NT2/D1 (cell line): Measurements from ENCODE around the gene ANKRD61.
"Not testable (repeated sequence)": the region's sequence is repeated elsewhere in the genome, so short reads cannot be mapped to it uniquely, and the experiment has no call there.

Experiments used
- DNase-seq: peaks from one replicate; pipeline ENCODE4 v3.0.0-alpha.2; 2011; ENCODE audit warnings: low read depth, low spot score
- H3K27me3 ChIP-seq: 2 replicates; pipeline ENCODE4 v1.6.0; 2011; ENCODE audit warnings: mild to moderate bottlenecking; ENCODE audit not compliant: insufficient read length, insufficient read depth
- H3K36me3 ChIP-seq: 2 replicates; pipeline ENCODE4 v1.6.1; 2011; ENCODE audit warnings: mild to moderate bottlenecking, low read length, mixed read lengths; ENCODE audit not compliant: insufficient read depth, insufficient read length
- H3K4me1 ChIP-seq: 2 replicates; pipeline ENCODE4 v1.5.1; 2011; ENCODE audit not compliant: insufficient read depth, insufficient read length
- H3K4me3 ChIP-seq: 2 replicates; pipeline ENCODE4 v1.5.1; 2011; ENCODE audit warnings: low read depth; ENCODE audit not compliant: insufficient read length
- H3K9ac ChIP-seq: 2 replicates; pipeline ENCODE4 v1.6.0; 2011; ENCODE audit warnings: low read depth; ENCODE audit not compliant: insufficient read length
- H3K9me3 ChIP-seq: 2 replicates; pipeline ENCODE4 v1.5.1; 2011; ENCODE audit warnings: mild to moderate bottlenecking, low read length; ENCODE audit not compliant: insufficient read depth
- SUZ12 ChIP-seq: IDR thresholded peaks from 2 replicates; pipeline ENCODE4 v1.6.1; 2011; ENCODE audit not compliant: insufficient read length, insufficient read depth; ENCODE audit errors: extremely low read depth
- YY1 ChIP-seq: IDR thresholded peaks from 2 replicates; pipeline ENCODE4 v1.6.1; 2011; ENCODE audit not compliant: insufficient read length, insufficient read depth
- ZNF274 ChIP-seq: IDR thresholded peaks from 2 replicates; pipeline ENCODE4 v1.6.1; 2011; ENCODE audit warnings: mild to moderate bottlenecking, low read depth, low read length

ANKRD61 gene

DNA sequence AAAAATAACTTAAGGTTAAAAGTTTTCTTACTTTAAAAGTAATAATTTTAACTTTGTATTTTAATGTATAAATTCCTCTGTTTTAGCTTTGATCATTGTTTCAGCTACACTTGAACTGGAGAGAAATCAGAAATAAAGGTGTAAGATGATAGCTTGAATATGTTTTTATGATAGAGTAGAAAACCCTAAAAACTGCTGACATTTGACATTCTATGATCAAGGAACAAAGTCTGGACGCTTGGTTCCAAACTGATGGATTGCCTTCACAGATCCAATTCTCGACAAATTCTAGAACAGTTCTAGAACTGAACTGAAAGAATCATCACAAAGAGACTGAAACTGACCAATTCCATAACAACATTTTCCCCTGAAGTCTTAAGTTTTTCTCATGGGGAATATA, at the start of gene ANKRD61:
Gene ANKRD61 (plus strand): TSS at position 389 of the 400 bp plus-strand sequence. CDS start 0 bp downstream, at position 389.
- no peak within 1 kb of the TSS for H3K4me3 ChIP-seq
- no peak for DNase-seq
- H3K4me1 ChIP-seq: peaks cover 4% of the 10 kb centered on the region
- TF ChIP-seq ZNF274 (no peak), YY1 (no peak), SUZ12 (no peak)
- peaks cover 88% of the 10 kb centered on the region for H3K36me3 ChIP-seq
- H3K27me3 ChIP-seq: no peaks in the 10 kb centered on the region
- no peaks in the 10 kb centered on the region for H3K9me3 ChIP-seq
- no peak within 1 kb of the TSS for H3K9ac ChIP-seq

DNA sequence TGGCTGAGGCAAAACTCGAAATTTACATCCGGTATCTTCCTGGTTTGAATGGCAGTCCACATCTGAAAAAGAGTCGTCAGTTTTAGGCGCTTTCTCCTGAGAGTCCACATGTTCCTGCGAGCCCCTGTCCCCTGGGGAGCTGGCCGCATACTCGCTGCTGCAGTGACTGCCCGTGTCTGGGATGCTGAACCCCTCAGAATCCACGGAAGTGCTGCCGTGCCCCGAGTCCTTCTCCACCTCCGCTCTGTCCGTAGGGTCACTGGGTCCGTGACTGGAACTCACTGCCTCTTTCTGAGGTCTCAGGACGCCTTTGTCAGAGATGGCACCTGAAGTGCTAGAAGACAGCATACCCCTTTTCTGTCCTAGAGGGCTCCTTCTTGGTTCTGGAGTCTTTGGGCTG, 44.1 kb upstream of the ANKRD61 start:
- not testable (repeated sequence) for DNase-seq, H3K4me3 ChIP-seq, H3K9me3 ChIP-seq, H3K4me1 ChIP-seq, H3K9ac ChIP-seq, H3K27me3 ChIP-seq
- peaks cover 51% of the 10 kb centered on the region for H3K36me3 ChIP-seq

DNA sequence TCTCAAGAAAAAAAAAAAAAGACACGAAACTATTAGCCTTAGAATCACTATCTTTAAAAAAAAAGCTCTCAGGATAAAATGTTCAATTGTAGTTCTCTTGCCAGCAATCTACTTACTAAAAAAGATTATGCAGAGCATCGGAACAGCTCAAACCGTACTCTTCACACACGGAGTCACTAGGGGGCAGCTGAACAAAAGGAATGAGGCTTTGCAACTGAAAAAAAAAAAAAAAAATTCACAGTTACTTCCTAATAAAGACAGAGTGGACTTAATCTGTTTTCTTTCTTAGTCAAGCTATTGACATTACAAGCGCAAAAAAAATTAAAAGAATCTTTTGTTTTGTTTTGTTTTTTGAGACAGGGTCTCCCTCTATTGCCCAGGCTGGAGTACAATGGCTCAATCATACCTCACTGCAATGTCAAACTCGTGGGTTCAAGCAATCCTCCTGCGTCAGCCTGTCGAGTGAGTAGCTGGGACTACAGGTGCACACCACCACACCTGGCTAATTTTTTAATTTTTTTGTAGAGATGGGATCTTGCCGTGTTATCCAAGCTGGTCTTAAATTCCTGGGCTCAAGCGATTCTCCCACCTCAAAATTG, 33.9 kb upstream of the ANKRD61 start:
- Histone ChIP-seq H3K27me3 (no peaks in the 10 kb centered on the region), H3K4me3 (no peak overlapping the region), H3K36me3 (peaks cover 66% of the 10 kb centered on the region), H3K9ac (no peak overlapping the region), H3K9me3 (no peaks in the 10 kb centered on the region), H3K4me1 (no peaks in the 10 kb centered on the region)
- no peak for TF ChIP-seq SUZ12
- TF ChIP-seq ZNF274: no peak
- TF ChIP-seq YY1: no peak
- peak; percentile 32 for DNase-seq

DNA sequence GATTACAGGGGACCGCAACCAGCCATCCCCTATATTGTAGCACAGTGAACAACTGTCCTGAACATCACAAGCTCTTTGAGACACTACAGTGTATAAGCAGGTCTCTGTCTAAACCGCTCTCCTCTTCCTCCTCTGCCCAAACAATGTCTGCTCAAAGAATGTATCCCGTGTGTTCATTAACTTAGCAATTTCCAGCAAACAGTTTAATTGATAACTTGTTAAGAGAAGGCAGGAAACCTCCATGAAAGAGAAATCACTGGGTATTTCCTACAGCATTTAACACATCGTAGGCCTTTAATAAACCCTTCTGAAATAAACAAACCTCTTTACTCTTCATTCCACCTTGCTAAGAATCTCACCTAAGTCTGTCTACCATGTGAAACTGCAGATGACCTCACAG, 23.8 kb upstream of the ANKRD61 start:
- no peak overlapping the region for H3K4me3 ChIP-seq
- H3K9ac ChIP-seq: no peak overlapping the region

DNA sequence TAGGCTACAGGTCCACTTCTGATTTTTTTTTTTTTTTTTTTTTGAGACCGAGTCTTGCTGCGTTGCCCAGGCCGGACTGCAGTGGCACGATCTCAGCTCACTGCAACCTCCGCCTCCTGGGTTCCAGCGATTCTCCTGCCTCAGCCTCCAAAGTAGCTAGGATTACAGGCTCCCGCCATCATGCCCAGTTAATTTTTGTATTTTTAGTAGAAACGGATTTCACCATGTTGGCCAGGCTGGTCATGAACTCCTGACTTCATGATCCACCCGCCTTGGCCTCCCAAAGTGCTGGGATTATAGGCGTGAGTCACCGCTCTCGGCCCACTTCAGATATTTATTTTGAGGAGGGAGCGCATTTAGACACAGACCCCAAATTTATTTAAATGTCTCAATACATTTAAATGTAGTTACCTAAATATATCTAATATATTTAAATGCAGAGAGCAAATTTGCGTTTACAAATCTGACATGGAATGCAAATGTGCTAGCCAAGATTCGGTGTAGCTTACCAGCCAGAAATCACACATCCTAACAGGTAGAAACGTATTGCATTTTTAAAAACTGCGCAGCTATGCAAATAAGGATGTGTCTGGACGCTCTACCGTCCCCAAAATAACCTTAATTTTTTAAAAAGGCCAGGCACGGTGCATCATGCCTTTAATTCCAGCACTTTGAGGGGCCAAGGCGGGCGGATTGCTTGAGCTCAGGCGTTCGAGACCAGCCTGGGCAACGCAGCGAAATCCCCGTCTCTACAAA, 23.2 kb upstream of the ANKRD61 start:
- peak overlapping the region; percentile 97 for H3K9ac ChIP-seq
- DNase-seq, H3K4me1 ChIP-seq: not testable (repeated sequence)

More for the DNA sequence above, 23.8 kb upstream of the ANKRD61 start:
- Histone ChIP-seq H3K36me3 (peaks cover 38% of the 10 kb centered on the region), H3K4me1 (no peaks in the 10 kb centered on the region), H3K9me3 (no peaks in the 10 kb centered on the region), H3K27me3 (no peaks in the 10 kb centered on the region)
- TF ChIP-seq SUZ12 (no peak), YY1 (no peak), ZNF274 (no peak)
- no peak for DNase-seq

DNA sequence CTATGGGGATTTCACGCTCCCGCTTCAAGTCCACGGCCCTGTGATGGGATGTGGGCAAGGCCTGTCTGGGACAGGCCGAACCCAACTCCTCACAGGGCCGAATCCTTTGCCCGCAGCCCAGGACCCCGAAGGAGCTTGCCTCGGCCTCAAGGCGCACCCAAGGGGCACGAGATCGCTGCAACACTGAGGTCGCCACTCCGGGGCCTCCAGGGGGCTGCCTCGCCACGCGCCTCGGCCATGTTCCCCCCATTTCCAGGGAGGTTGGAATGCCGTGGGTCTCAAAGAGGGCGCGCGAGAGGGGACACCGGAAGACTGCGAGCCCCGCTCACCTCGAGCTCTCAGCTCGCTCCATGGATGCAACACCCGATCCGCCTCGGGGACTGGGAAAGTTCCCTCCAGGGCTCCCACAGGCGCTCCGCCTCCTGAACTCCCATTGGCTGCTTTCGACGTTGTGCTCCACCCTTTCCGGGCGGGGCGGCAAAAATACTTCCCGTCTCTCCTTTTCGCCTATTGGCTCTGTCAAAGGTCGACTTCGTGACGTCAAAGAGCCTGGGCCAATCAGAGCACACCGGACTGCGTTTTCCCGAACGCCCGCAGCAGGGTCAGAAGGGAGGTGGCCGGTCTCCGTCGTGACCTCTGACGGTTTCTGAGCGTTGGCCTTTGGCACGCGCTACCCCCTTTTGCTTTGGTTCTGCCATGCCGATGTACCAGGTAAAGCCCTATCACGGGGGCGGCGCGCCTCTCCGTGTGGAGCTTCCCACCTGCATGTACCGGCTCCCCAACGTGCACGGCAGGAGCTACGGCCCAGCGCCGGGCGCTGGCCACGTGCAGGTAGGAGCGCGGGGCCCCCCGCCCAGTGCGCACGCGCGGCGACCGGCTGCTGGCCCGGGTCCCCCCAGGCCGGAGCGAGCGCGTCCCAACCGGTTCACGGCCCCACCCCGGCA, 22.2 kb upstream of the ANKRD61 start, which contains the start of the genes AIMP2 and PMS2:
Gene AIMP2 (plus strand): TSS at position 605 of the 944 bp plus-strand sequence. CDS start 92 bp downstream, at position 697.
Gene PMS2 (minus strand): TSS at position 382 of the 944 bp plus-strand sequence. CDS start 30 bp downstream, at position 352.
- peak within 1 kb of the TSS; percentile 97 for H3K9ac ChIP-seq
- H3K27me3 ChIP-seq: no peaks in the 10 kb centered on the region
- DNase-seq: peak; percentile 99
- no peaks in the 10 kb centered on the region for H3K4me1 ChIP-seq
- H3K36me3 ChIP-seq: peaks cover 45% of the 10 kb centered on the region
- no peaks in the 10 kb centered on the region for H3K9me3 ChIP-seq
- peak within 1 kb of the TSS; percentile 92 for H3K4me3 ChIP-seq
- TF ChIP-seq ZNF274: no peak

More for the DNA sequence above, 23.2 kb upstream of the ANKRD61 start:
- not testable (repeated sequence) for H3K9me3 ChIP-seq, H3K27me3 ChIP-seq
- H3K4me3 ChIP-seq: peak overlapping the region; percentile 92
- H3K36me3 ChIP-seq: peaks cover 39% of the 10 kb centered on the region

DNA sequence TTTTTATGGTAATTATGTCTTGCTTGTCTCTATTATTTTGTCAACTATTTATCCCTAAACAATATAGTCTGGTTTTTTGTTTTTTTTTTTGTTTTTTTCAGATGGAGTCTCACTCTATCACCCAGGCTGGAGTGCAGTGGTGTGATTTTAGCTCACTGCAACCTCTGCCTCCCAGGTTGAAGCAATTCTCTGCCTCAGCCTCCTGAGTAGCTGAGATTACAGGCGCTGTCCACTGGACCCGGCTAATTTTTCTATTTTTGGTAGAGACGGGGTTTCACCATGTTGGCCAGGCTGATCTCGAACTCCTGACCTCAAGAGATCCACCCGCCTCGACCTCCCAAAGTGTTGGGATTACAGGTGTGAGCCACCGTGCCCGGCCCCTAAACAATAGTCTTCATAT, 20.8 kb upstream of the ANKRD61 start:
- peak overlapping the region; percentile 64 for H3K9ac ChIP-seq
- not testable (repeated sequence) for DNase-seq, H3K9me3 ChIP-seq, H3K4me1 ChIP-seq, H3K27me3 ChIP-seq
- peak overlapping the region; percentile 39 for H3K4me3 ChIP-seq
- peaks cover 47% of the 10 kb centered on the region for H3K36me3 ChIP-seq
